Stimulated activated CD8-positive, alpha-beta memory T cell treated with anti-CD3 and anti-CD28 coated beads, Interleukin-2, amount 100 ng/mL, for 1 hour (primary cell): ENCODE measurements around the gene TMCO4.
A peak's percentile ranks its signal among the peaks of the same experiment; 100 is the strongest.

Experiments
- DNase-seq, 2 donors: peaks; one replicate each; pipeline ENCODE4 v3.0.0-alpha.2; 2020; ENCODE audit warnings: low read depth in 2 of 2

TMCO4 gene

GRCh38 chr1:19656780-19657466, 142.8 kb downstream of the TMCO4 start:
- DNase-seq: no peak

DNA sequence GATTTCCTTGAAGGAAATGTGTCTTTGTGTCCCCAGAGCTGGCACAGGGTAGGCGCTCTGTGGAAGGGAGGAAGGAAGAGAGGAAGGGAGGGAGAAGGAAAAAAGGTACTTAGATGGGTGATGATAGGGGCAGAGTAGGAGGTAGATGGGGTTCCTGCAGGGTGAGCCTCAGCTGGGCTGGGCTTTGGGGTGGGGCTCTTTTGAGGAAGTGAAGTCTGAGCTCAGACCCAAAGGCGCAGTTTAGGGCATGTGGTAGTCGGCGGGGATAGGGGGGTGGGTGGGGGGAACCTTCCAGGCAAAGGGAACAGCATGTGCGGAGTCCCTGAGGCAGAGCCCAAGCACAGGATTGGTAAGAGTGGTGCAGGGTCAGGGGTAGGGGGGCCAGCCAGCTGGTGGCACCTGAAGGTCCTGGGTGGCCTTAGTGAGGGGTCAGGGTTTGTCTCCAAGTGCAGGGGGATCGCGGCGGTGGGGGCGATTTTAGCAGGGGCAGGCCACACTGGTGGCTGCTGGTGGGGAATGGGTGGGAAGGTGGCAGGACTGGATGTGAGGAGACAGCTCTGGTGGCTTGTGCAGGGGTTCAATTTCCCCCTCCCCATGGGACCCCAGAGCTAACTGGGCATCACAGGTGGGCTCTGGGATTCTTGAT, 143.5 kb downstream of the TMCO4 start:
- DNase-seq: no peak

DNA sequence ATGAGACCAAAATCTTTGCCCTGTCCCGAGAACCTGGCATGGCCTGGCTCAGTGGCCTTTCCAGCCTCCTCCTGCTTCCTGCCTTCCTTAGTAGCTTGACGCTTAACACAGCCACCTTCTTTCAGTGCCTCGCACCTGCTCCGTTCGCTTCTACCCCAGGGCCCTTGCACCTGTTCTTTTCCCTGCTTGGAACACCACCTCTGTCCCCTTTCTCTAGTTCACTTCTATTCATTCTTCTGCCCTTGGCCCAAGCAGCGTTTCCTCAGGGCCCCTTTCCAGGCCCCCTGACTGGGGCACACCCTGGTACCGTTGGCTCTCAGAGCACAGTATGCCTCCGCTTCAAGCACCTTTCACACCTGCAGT, 144.0 kb downstream of the TMCO4 start:
- DNase-seq: no peak

DNA sequence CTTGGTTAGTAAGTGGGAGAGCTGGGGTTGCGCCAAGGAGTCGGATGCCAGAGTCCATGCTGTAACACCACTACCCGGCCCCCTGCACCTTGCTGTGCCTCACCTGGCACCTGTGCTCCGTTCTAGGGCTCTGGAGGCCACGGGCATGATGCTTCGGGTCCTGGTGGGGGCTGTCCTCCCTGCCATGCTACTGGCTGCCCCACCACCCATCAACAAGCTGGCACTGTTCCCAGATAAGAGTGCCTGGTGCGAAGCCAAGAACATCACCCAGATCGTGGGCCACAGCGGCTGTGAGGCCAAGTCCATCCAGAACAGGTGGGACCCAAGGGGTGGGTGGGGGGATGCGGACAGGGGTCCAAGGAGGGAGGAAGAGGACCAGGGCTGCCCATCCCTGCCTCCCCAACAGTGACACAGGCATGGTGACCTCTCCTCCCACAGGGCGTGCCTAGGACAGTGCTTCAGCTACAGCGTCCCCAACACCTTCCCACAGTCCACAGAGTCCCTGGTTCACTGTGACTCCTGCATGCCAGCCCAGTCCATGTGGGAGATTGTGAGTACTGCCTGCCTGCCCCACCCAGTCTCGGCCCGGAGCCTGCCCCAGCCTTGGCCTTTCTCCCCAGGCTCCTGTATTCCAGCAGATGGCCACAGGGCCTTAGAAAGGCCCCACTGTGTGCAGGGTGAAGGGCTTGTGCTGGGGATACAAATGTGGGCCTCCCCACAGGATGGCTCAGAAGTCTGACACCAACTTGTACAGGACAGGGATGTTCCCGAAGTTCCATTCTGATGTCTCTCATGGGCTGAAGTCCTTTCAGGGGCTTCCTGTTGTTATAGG, 144.6 kb downstream of the TMCO4 start:
- no peak for DNase-seq

- no peak for DNase-seq
Observed at GRCh38 chr1:19654386-19654785, 145.3 kb downstream of the TMCO4 start.

- peak in 1 of 2 donors; percentile 34 for DNase-seq
Observed at GRCh38 chr1:19651141-19651737, 148.5 kb downstream of the TMCO4 start.

DNA sequence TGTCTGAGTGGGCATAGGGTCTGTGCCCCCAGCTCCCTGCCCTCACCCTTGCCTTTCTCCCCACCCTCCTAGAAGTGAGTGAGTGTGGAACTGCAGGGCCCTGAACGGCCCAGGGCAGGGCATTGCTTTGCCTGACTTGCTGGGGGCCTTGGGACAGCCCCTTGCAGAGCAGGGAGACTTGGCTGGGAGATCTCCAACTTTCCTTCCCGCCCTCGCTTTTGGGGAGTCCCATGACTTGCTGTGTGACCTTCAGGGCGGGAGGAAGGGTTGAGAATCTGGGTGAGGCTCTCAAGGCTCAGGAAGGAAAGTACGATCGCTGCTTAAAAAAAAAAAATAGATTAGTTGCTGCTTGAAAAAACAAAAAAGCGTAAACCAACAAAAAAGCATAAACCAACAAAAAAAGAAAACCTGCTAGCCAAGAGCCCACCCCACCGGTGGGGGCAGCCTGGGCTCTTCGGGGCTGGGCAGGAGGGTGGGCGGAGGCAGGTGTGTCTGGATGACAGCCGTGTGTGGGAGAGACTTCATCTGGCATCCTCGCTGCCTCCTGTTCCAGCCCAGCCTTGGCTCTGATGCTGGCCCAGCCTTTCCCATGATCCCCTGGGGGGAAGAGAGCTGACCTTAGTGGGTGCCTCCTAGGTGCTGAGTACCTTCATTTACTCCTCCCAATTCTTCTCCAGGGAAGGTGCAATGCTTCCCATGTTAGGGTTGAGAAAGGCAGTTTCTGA, 149.1 kb downstream of the TMCO4 start:
- DNase-seq: no peak

DNA sequence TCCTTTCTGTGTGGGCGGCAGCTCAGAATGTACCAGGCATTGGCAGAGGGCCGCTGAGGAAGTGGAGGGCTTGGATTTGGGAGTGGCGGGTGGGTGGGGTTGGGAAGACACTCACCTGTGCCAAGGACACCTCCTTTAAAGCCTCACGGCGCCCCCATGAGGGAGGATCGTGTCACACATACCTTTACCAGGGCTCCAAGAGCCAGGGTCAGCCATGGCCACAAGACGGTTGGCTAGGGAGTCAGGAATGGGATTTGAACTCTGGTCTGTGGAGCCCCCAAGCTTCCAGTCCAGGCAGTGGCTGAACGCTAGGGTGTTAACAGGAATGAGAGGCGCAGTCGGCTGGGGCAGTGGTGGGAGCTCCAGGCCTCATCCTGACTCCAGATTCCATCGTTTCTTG, 151.0 kb downstream of the TMCO4 start:
- DNase-seq: no peak

GRCh38 chr1:19648239-19648638, 151.5 kb downstream of the TMCO4 start:
- DNase-seq: no peak

GRCh38 chr1:19647643-19648042, 152.1 kb downstream of the TMCO4 start:
- DNase-seq: no peak

DNA sequence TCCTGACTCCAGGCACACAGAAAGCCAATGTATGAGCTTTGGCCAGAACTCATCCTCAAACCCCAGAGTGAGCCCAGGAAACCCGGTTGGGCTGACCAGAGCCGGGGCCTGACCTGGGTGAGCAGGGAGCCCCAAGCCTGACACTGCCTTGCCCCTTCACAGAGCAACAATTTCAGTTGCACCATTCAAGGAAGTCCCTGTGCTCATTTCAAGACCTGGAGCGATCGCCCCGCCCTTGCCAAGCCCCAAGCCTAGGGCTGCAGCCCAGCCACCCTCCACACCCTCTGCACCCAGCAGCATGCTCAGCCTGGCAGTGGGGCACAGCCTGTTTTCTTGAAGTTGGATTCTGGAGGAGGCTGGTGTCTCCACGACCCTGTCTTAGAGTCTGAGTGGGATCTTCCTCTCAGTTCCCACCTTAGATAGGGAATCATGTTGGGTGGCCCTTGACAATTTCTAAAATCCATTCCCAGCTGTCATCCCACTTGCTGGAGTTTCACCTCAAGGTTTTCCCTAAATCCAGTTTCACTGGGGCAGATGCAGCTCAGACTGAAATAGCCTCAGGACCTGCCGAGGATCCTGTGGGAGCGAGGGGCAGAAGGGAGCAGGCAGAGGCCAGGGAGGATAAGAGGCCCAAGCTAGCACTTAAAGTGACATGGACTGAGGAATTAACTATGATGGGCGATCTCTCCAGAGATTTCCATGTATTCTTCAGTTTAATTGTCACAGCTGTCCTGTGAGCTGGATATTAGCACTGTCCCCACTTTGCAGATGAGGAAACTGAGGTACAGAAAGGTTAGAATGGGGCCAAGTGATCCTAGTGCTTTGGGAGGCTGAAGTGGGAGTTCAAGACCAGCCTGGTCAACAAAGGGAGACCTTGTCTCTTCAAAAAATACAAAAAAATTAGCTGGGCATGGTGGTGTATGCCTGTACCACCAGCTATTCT, 153.1 kb downstream of the TMCO4 start:
- DNase-seq: no peak

DNA sequence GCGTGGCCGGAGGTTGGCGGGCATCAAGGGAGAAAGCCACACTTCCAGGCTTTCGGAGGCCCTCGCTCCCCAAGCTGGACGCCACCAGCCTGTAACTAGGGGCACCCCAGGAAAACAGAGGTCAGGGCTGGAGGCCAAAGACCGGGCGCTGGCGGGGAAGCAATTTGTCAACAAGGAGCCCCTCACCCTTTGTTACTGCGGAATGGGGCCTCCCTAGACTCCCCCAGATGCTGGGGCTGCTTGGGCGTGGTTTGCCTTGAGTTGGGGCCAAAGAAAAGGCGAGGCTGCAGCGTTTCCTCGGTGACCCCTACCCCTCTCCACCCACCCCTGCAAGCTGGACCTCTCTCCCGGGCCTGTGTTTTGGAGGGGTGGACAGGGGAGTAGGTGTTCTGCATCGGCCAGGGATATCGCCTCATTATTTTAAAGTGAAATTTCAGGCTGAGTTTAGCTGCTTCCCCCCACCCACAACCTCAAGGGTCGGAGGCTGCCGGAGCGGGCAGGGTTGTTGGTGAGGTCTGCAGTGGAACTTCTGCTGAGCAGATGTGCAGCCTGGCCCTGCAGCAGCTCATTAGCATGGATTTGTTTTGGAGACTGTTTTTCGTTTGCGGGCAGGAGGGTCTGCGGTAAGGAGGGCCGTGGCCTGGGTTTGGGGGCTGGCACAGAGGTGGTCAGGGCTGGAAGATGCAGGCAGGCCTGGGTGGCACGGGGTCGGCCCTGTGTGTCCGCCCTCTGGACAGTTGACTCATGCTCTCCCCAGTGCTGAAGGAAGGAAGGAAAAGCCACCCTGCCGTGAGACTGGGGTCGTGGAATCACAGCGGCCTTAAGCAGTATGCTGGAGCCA, 154.1 kb downstream of the TMCO4 start:
- DNase-seq: no peak

GRCh38 chr1:19644681-19645410, 154.9 kb downstream of the TMCO4 start:
- DNase-seq: no peak

- DNase-seq: no peak
Observed at GRCh38 chr1:19644395-19644680, 155.4 kb downstream of the TMCO4 start.

DNA sequence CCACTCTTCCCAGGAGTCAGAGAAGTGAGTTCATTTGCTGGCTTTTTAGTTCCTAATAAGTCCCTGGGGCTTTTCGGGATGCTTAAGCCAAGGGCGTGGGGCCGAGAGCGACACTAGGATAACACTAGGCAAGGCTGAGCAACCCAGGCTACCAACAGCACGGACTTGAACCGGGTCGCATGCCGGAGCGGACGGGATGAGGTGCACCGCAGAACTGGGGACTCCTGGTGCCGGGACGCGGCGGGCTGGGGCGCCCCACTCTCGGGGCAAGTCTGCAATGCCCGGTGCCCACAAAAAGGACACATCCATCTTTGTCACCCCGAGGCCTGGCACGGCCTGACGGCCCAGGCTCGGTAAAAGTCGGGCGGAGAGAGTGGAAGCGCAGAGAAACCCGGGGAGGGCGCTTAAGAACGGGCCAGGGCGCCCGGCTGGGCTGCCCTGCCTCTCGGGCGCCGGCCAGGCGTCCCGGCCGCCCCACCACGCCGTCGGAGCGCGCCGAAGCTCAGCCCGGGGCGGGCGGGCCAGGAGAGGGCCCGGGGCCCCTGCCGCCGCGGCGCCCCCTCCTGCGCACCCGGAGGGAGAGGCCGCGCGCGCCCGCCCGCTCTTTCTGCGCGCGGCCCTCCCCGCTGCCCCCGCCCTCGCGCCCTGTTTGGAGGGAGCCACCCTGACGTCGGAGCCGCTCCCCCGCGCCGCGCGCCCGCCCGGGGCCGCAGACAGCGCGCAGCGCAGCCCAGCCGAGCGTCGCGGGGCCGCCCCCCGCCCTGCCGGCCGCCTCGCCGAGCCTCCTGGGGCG, 155.9 kb downstream of the TMCO4 start, which contains the start of gene NBL1:
NBL1 (plus strand) TSS at position 710 of the 793 bp plus-strand sequence. CDS start 10,720 bp downstream, outside the sequence.
- DNase-seq: peak; percentile 54 to 55

DNA sequence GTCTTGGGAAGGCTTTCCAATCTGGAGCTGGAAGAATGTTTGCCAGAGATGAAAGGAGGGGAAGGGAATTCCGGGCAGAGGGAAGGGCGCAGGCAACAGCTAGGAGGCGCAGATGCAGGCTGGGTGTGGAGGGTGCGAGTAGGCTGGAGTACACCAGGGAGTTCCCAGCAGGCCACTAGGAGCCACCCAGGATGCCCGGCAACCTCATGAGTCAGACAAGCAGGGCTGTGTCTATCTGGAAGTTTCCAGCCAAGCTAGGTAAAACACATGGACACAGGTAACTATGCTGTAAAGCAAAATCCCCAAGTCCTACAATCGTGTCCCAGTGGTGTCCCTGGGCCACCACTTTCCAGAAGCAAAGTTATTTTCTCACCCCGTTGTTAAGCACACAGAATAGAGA, 156.6 kb downstream of the TMCO4 start:
- DNase-seq: no peak

GRCh38 chr1:19640363-19641316, 159.1 kb downstream of the TMCO4 start:
- DNase-seq: no peak
